K562 (cell line): ENCODE measurements around the gene ASIP. TPM values are rescaled to one million over a fixed set of nuclear protein-coding genes. Genes with fewer than 3 reads are reported as not detected.

ENCODE experiments used
- ATAC-seq: fragments of 200-7000 bp; cut with Tn5 transposase; 3 replicates; pipeline ENCODE4 v1.9.1; 2020; ENCODE audit warnings: moderate library complexity
- BruUV-seq: library from RNA; stranded (reverse); fragments of 400-500 nt; replicated peaks from 2 replicates; lab custom pipeline; 2021; lab: Mats Ljungman, UMichigan
- CTCF ChIA-PET: fragments of 300-600 bp; formaldehyde crosslinking; extraction: SDS; loops from one replicate; lab custom pipeline; 2021; ENCODE audit warnings: low intra/inter-chr PET ratio; lab: Yijun Ruan, JAX
- POLR2A ChIA-PET: fragments of 300-600, 350-650 bp; sonication (Branson Sonifier 250); formaldehyde crosslinking; extraction: SDS; loops from one replicate; lab custom pipeline; 2021; ENCODE audit warnings: antibody characterized with exemption, inconsistent platforms; lab: Yijun Ruan, JAX
- DNase-seq, 4 experiments: peaks; one replicate each; pipeline versions ENCODE4 v3.0.0 to v3.0.0-alpha.2; 2011 to 2018; ENCODE audit warnings: low spot score in 3 of 4, mixed read lengths in 3 of 4; ENCODE audit errors: extremely low read depth in 1 of 4
- FAIRE-seq: peaks from 2 replicates; lab custom pipeline; 2011; peaks lifted over from hg19 to GRCh38; lab: Jason Lieb, UNC
- H2AFZ ChIP-seq: 2 replicates; pipeline ENCODE4 v1.6.0; 2011; ENCODE audit warnings: low read depth, low read length, control low read depth, inconsistent platforms
- H3K27ac ChIP-seq: fragments of 200-600 bp; 3 replicates; pipeline ENCODE4 v1.8.0; 2011; ENCODE audit warnings: low read depth, mild to moderate bottlenecking, control low read depth, inconsistent platforms, low read length, moderate library complexity, mixed read lengths; ENCODE audit errors: extremely low read depth
- H3K27me3 ChIP-seq, 2 experiments: fragments of 300-600 bp in 1 of 2; 2 replicates in 1 of 2; 3 replicates in 1 of 2; pipeline versions ENCODE4 v1.6.0 to v1.8.0; 2011; ENCODE audit warnings: inconsistent platforms in 2 of 2, low read length in 2 of 2, mild to moderate bottlenecking in 1 of 2, mixed read lengths in 1 of 2, moderate library complexity in 1 of 2; ENCODE audit not compliant: control insufficient read depth in 2 of 2, insufficient read depth in 2 of 2
- H3K36me3 ChIP-seq: fragments of 300-600 bp; 3 replicates; pipeline ENCODE4 v1.8.0; 2011; ENCODE audit warnings: mild to moderate bottlenecking, low read length, inconsistent platforms; ENCODE audit not compliant: control insufficient read depth, insufficient read depth
- H3K4me1 ChIP-seq, 2 experiments: fragments of 200-600 bp in 1 of 2; replicated peaks in 1 of 2; 2 replicates in 1 of 2; 3 replicates in 1 of 2; pipeline versions ENCODE4 v1.5.1 to v1.8.0; 2011; ENCODE audit warnings: inconsistent platforms in 2 of 2, low read length in 2 of 2, mild to moderate bottlenecking in 1 of 2, mixed read lengths in 1 of 2, moderate library complexity in 1 of 2; ENCODE audit not compliant: control insufficient read depth in 2 of 2, insufficient read depth in 2 of 2
- H3K4me2 ChIP-seq: 2 replicates; pipeline ENCODE4 v1.6.1; 2011; ENCODE audit warnings: low read length, control low read depth, inconsistent platforms, mixed read lengths; ENCODE audit not compliant: insufficient read depth
- H3K4me3 ChIP-seq: fragments of 200-600 bp; sonication (generic), shearing (Covaris generic); 2 replicates; pipeline ENCODE4 v1.5.1; 2016; ENCODE audit warnings: control low read depth, inconsistent platforms
- H3K79me2 ChIP-seq: fragments of 200-600 bp; 3 replicates; pipeline ENCODE4 v1.8.0; 2011; ENCODE audit warnings: low read length, inconsistent platforms; ENCODE audit not compliant: control insufficient read depth, insufficient read depth
- H3K9ac ChIP-seq, 2 experiments: 2 replicates each; pipeline versions ENCODE4 v1.6.0 to v1.6.1; 2011; ENCODE audit warnings: low read depth in 2 of 2, low read length in 2 of 2, control low read depth in 1 of 2, inconsistent platforms in 1 of 2, mild to moderate bottlenecking in 1 of 2, mixed read lengths in 1 of 2; ENCODE audit not compliant: insufficient read depth in 1 of 2
- H3K9me1 ChIP-seq: one replicate; pipeline ENCODE4 v1.6.0; 2011; ENCODE audit warnings: inconsistent platforms, mild to moderate bottlenecking, low read length, moderate library complexity; ENCODE audit not compliant: control insufficient read depth, insufficient read depth
- H3K9me3 ChIP-seq: replicated peaks from 2 replicates; pipeline ENCODE4 v1.5.1; 2011; ENCODE audit warnings: low read depth, low read length, inconsistent platforms; ENCODE audit not compliant: control insufficient read depth, insufficient read depth
- H4K20me1 ChIP-seq: replicated peaks from 2 replicates; pipeline ENCODE4 v1.6.1; 2011; ENCODE audit warnings: low read length, inconsistent platforms, mixed read lengths; ENCODE audit not compliant: control insufficient read depth, insufficient read depth
- ARID1B ChIP-seq: fragments of 450-650 bp; IDR thresholded peaks from 2 replicates; pipeline ENCODE4 v1.6.1; 2016; ENCODE audit warnings: antibody characterized with exemption, mild to moderate bottlenecking, inconsistent platforms
- BACH1 ChIP-seq: fragments of 200-800 bp; sonication (Bioruptor generic); IDR thresholded peaks from 2 replicates; pipeline ENCODE4 v1.6.1; 2016; ENCODE audit warnings: missing genetic modification characterization, missing compliant biosample characterization
- C11orf30 ChIP-seq: fragments of 450-650 bp; IDR thresholded peaks from 2 replicates; pipeline ENCODE4 v1.6.1; 2016; ENCODE audit warnings: low read depth, mild to moderate bottlenecking
- KHSRP ChIP-seq: fragments of 450-650 bp; IDR thresholded peaks from 2 replicates; pipeline ENCODE4 v1.6.1; 2017
- MAFF ChIP-seq: IDR thresholded peaks from 2 replicates; pipeline ENCODE4 v1.6.1; 2012; ENCODE audit warnings: low read length, improper control_type of control experiment
- MAFG ChIP-seq: fragments of 450-650 bp; conservative IDR thresholded peaks from 2 replicates; pipeline ENCODE4 v1.6.1; 2016; ENCODE audit warnings: missing genetic modification characterization, missing compliant biosample characterization
- MAFK ChIP-seq: IDR thresholded peaks from 2 replicates; pipeline ENCODE4 v1.6.1; 2011; ENCODE audit warnings: low read length, improper control_type of control experiment
- MAZ ChIP-seq, 2 experiments: fragments of 450-650 bp in 1 of 2; sonication (generic) in 1 of 2; formaldehyde crosslinking; IDR thresholded peaks in 1 of 2; conservative IDR thresholded peaks in 1 of 2; 2 replicates each; pipeline versions ENCODE4 v1.4.0 to v1.5.0; 2020; ENCODE audit warnings: mild to moderate bottlenecking in 1 of 2, missing genetic modification reagents in 1 of 2
- MEIS2 ChIP-seq: fragments of 450-650 bp; IDR thresholded peaks from 2 replicates; pipeline ENCODE4 v1.6.1; 2014; ENCODE audit warnings: mild to moderate bottlenecking; ENCODE audit not compliant: partially characterized antibody
- NFE2 ChIP-seq: IDR thresholded peaks from 2 replicates; pipeline ENCODE4 v1.6.1; 2014; ENCODE audit warnings: antibody characterized with exemption, low read depth
- NFE2L1 ChIP-seq: fragments of 450-650 bp; IDR thresholded peaks from 2 replicates; pipeline ENCODE4 v1.6.1; 2016; ENCODE audit warnings: missing genetic modification characterization, low read depth, mild to moderate bottlenecking, missing compliant biosample characterization, moderate library complexity, borderline replicate concordance
- NONO ChIP-seq, 2 experiments: fragments of 200-400 bp in 1 of 2; fragments of 450-650 bp in 1 of 2; formaldehyde crosslinking in 1 of 2; IDR thresholded peaks; 2 replicates each; pipeline ENCODE4 v1.6.1; 2017; ENCODE audit warnings: low read depth in 2 of 2, mild to moderate bottlenecking in 2 of 2, moderate library complexity in 2 of 2, low read length in 1 of 2
- RCOR1 ChIP-seq, 2 experiments: IDR thresholded peaks; 2 replicates each; pipeline ENCODE4 v1.6.1; 2012; ENCODE audit warnings: low read depth in 2 of 2, low read length in 2 of 2, borderline replicate concordance in 1 of 2, improper control_type of control experiment in 1 of 2
- SMARCA4 ChIP-seq: fragments of 450-650 bp; IDR thresholded peaks from 2 replicates; pipeline ENCODE4 v1.6.1; 2016
- ZC3H4 ChIP-seq: sonication (generic); formaldehyde crosslinking; IDR thresholded peaks from 2 replicates; pipeline ENCODE4 v1.9.0; 2021; ENCODE audit warnings: missing genetic modification reagents, borderline replicate concordance
- ZNF316 ChIP-seq: fragments of 450-650 bp; IDR thresholded peaks from 2 replicates; pipeline ENCODE4 v1.6.1; 2016
- ZNF551 ChIP-seq: fragments of 250-450 bp; sonication (Bioruptor Pico); IDR thresholded peaks from 2 replicates; pipeline ENCODE4 v1.5.0; 2021; ENCODE audit warnings: mild to moderate bottlenecking, moderate library complexity
- ZNF707 ChIP-seq: fragments of 250-450 bp; sonication (Bioruptor Pico); conservative IDR thresholded peaks from 2 replicates; pipeline ENCODE4 v1.8.0; 2022; ENCODE audit warnings: inconsistent platforms, mild to moderate bottlenecking, moderate library complexity
- WGBS: fragments of 100-300 bp; shearing (Covaris generic); methylation state at CpG from one replicate; pipeline ENCODE4 v1.1.6; 2016; ENCODE audit warnings: low coverage, mixed read lengths; ENCODE audit not compliant: insufficient coverage; ENCODE audit errors: missing lambda C conversion rate; 5-methylcytosine and 5-hydroxymethylcytosine counted together
- in situ Hi-C: fragments of 300-500 bp; cut with MboI; formaldehyde crosslinking; loops from 4 replicates; pipeline ENCODE4 v1.15.0; 2018; ENCODE audit warnings: inconsistent platforms, mixed read lengths
- intact Hi-C: fragments of 100-400 bp; cut with micrococcal nuclease; formaldehyde crosslinking; loops from 2 replicates; pipeline ENCODE4 v1.14.2; 2022
- polyA plus RNA-seq, 8 experiments: library from polyadenylated mRNA; depleted of rRNA in 4 of 8; stranded (reverse) in 5 of 8; unstranded in 3 of 8; fragments of >200 nt; fragmentation: Nextera tagmentation in 2 of 8; fragmentation: Illumina TruSeq in 1 of 8; extraction: Ambion mirVana in 2 of 8; extraction: Trizol in 1 of 8; gene quantifications; 2 replicates each; pipeline versions ENCODE4 v1.2.1 to v1.2.3, GENCODE V29; 2011 to 2014; ENCODE audit warnings: inconsistent platforms in 1 of 8, missing spikeins in 1 of 8
- total RNA-seq, 7 experiments: library from RNA; depleted of rRNA in 6 of 7; stranded (reverse); fragments of >200 nt in 6 of 7; fragmentation: Illumina TruSeq in 2 of 7; extraction: Trizol in 2 of 7; gene quantifications; 2 replicates each; pipeline versions ENCODE4 v1.2.1 to v1.2.3, GENCODE V29; 2011 to 2021; ENCODE audit warnings: low replicate concordance in 1 of 7
- TF ChIP-seq, protein P1 (sequence below): fragments of 250-450 bp; sonication (Bioruptor Pico); IDR thresholded peaks from 2 replicates; pipeline ENCODE4 v1.5.0; 2021
- TF ChIP-seq, protein P2 (sequence below): fragments of 450-650 bp; IDR thresholded peaks from 2 replicates; pipeline ENCODE4 v1.6.1; 2016; ENCODE audit warnings: antibody characterized with exemption

The ASIP gene
- total and polyA plus RNA-seq, 9 of the 15 experiments (the other 6 are each of a cell fraction or from before 2014, with no cell fraction given) = not detected

DNA sequence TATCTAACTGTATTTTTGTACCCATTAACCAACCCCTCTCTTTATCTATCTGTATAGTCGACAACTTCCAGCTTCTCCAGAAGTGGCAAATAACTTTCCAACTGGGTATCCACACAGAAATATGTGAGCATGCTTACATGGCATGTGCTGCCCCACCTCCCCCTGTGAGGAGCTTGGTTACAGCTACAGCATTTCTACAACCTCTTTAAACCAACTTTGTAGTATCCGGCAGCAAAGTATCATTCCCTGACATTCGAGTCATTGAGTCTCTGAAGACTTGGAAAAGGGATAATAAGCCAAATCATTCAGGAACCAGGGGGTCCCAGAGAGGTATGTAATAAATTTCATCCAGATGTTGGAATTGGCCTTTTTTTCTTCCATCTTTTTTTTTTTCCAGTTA, 48.2 kb upstream of the ASIP start (continued):
- no peak for TF ChIP-seq RCOR1 (IDR thresholded peaks at IDR 0.05; ENCODE audit: borderline replicate concordance in 1 of 2, low read depth in 2 of 2, low read length in 2 of 2)
- no peak for TF ChIP-seq KHSRP
- TF ChIP-seq ZNF551 (CRISPR knock-in tag) = no peak
- TF ChIP-seq MAZ (CRISPR knock-in tag; conservative IDR thresholded peaks at IDR 0.05 in 1 of 2, IDR thresholded peaks at IDR 0.05 in 1 of 2) = no peak

DNA sequence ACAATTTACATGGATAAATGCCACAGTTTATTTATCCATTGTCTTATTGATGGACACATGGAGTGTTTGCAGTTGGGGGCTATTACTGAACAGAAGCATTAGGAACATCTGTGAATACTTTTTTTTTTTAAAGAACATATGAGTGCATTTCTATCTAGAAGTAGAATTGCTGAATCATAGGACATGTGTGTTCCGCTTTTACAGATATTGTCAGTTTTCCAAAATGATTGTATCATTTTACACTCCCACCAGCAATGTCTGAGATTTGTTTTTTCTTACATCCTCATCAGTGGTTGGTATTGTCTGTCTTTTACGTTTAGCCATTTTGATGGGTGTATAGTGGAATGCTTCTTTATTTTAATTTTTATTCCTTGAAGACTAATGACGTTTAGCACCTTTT, 42.0 kb upstream of the ASIP start:
- ChIA-PET CTCF (no interaction called here), POLR2A (no interaction called here)
- no TSS peak for BruUV-seq
- TF ChIP-seq C11orf30 = peak; percentile 64; the same call in 1 of the 2 replicates
- TF ChIP-seq MAFG = peak; percentile 74
- peak; percentile 80 for TF ChIP-seq NFE2
- peak; percentile 31; the same call in 1 of the 2 replicates for TF ChIP-seq SMARCA4
- TF ChIP-seq NONO (IDR thresholded peaks at IDR 0.05; ENCODE audit: low read depth in 2 of 2, low read length in 1 of 2) = no peak
- no peak for TF ChIP-seq ZC3H4 (CRISPR knock-in tag)
- TF ChIP-seq MEIS2 = peak; percentile 4
- TF ChIP-seq, protein P1, sequence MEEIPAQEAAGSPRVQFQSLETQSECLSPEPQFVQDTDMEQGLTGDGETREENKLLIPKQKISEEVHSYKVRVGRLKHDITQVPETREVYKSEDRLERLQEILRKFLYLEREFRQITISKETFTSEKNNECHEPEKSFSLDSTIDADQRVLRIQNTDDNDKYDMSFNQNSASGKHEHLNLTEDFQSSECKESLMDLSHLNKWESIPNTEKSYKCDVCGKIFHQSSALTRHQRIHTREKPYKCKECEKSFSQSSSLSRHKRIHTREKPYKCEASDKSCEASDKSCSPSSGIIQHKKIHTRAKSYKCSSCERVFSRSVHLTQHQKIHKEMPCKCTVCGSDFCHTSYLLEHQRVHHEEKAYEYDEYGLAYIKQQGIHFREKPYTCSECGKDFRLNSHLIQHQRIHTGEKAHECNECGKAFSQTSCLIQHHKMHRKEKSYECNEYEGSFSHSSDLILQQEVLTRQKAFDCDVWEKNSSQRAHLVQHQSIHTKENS = no peak
- TF ChIP-seq BACH1 = 0 out of 2 replicates have a peak, but pooled peaks have one; percentile 31
- TF ChIP-seq ZNF316 = peak; percentile 76
- no peak for TF ChIP-seq ZNF707 (CRISPR knock-in tag)
- peak; percentile 23; the same call in 1 of the 2 replicates for TF ChIP-seq MAFK
- peak; percentile 26; the same call in 1 of the 2 replicates for TF ChIP-seq ARID1B
- TF ChIP-seq NFE2L1 (tag) = peak; percentile 27; the same call in 1 of the 2 replicates
- peak in 1 of 2 experiments; percentile 80; a peak in 2 of 4 replicates for TF ChIP-seq RCOR1 (IDR thresholded peaks at IDR 0.05; ENCODE audit: borderline replicate concordance in 1 of 2, low read depth in 2 of 2, low read length in 2 of 2)
- TF ChIP-seq, protein P2, sequence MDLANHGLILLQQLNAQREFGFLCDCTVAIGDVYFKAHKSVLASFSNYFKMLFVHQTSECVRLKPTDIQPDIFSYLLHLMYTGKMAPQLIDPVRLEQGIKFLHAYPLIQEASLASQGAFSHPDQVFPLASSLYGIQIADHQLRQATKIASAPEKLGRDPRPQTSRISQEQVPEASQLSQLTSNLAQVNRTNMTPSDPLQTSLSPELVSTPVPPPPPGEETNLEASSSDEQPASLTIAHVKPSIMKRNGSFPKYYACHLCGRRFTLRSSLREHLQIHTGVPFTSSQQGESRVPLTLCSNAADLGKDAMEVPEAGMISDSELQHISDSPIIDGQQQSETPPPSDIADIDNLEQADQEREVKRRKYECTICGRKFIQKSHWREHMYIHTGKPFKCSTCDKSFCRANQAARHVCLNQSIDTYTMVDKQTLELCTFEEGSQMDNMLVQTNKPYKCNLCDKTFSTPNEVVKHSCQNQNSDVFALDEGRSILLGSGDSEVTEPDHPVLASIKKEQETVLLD = no peak
- TF ChIP-seq MAFF = peak; percentile 52; the same call in 1 of the 2 replicates
- H4K20me1 ChIP-seq = no peaks in the 10 kb centered on the region
- WGBS = 0% methylated on average over 3 of the region's 3 CpGs
- intact Hi-C loops (no loop called here), in situ Hi-C loops (loop anchor here (10.0 kb wide), 1 partner anchor 326 kb away; no protein-coding TSS in a partner anchor)
- H3K27me3 ChIP-seq = peaks cover 14 to 18% of the 10 kb centered on the region in 2 experiments; a peak in 4 of 5 replicates
- ATAC-seq (no peak), FAIRE-seq (no peak), DNase-seq (no peak)
- H3K27ac ChIP-seq = no peak overlapping the region
- H3K9me1 ChIP-seq = no peaks in the 10 kb centered on the region
- H3K9me3 ChIP-seq = no peaks in the 10 kb centered on the region
- no peaks in the 10 kb centered on the region; a peak in 1 of 5 replicates for H3K4me1 ChIP-seq
- no peak overlapping the region for H3K9ac ChIP-seq
- no peak overlapping the region for H2AFZ ChIP-seq
- H3K4me2 ChIP-seq = no peak overlapping the region
- no peak overlapping the region for H3K4me3 ChIP-seq
- H3K36me3 ChIP-seq = no peaks in the 10 kb centered on the region; the same call in 2 of the 3 replicates
- H3K79me2 ChIP-seq = no peaks in the 10 kb centered on the region
